Midbrain (tissue), 1 donor: Measurements from ENCODE around the gene HOXB2.

Source experiments
- DNase-seq: peaks from one replicate; lab custom pipeline; 2025; lab: John Stamatoyannopoulos, UW

Gene HOXB2

GRCh38 chr17:48578616-48579470 is 33.9 kb upstream of the HOXB2 start:
- no peak for DNase-seq

GRCh38 chr17:48577946-48578615 is 33.2 kb upstream of the HOXB2 start, which contains the start of gene HOXB4:
HOXB4 (minus strand) TSS chr17:48578350; CDS start chr17:48578319, 31 bp downstream.
- no peak for DNase-seq

GRCh38 chr17:48577330-48577945 is 32.5 kb upstream of the HOXB2 start:
- no peak for DNase-seq

GRCh38 chr17:48576479-48577309 is 31.8 kb upstream of the HOXB2 start:
- DNase-seq: no peak

- DNase-seq: no peak
These were observed 31.0 kb upstream of the HOXB2 start for GRCh38 chr17:48575673-48576478.

GRCh38 chr17:48575066-48575582 is 30.2 kb upstream of the HOXB2 start:
- no peak for DNase-seq

GRCh38 chr17:48574505-48575065 is 29.7 kb upstream of the HOXB2 start:
- DNase-seq: no peak

GRCh38 chr17:48571826-48572417 is 27.0 kb upstream of the HOXB2 start:
- DNase-seq: no peak

GRCh38 chr17:48571024-48571818 is 26.3 kb upstream of the HOXB2 start:
- no peak for DNase-seq

GRCh38 chr17:48570325-48571023 is 25.6 kb upstream of the HOXB2 start:
- no peak for DNase-seq

- DNase-seq: no peak
These were observed 24.9 kb upstream of the HOXB2 start for GRCh38 chr17:48569674-48570324.

- DNase-seq: no peak
These were observed 24.3 kb upstream of the HOXB2 start for GRCh38 chr17:48569240-48569582.

- no peak for DNase-seq
These were observed 23.8 kb upstream of the HOXB2 start for GRCh38 chr17:48568499-48569239.

GRCh38 chr17:48567646-48568354 is 22.9 kb upstream of the HOXB2 start:
- no peak for DNase-seq

- DNase-seq: no peak
These were observed 22.3 kb upstream of the HOXB2 start for GRCh38 chr17:48567209-48567608.

GRCh38 chr17:48566717-48567116 is 21.8 kb upstream of the HOXB2 start:
- no peak for DNase-seq
